Panc1 (cell line): Measurements from ENCODE around the gene PIBF1.

Source experiments
- CTCF ChIP-seq: fragments of 450-650 bp; IDR thresholded peaks from 2 replicates; pipeline ENCODE4 v1.5.1; 2017; ENCODE audit warnings: mild to moderate bottlenecking
- REST ChIP-seq, 2 experiments: IDR thresholded peaks; 2 replicates each; pipeline ENCODE4 v1.6.1; 2011 to 2012; ENCODE audit warnings: low read depth in 2 of 2, control low read depth in 1 of 2, low read length in 1 of 2, mild to moderate bottlenecking in 1 of 2, moderate library complexity in 1 of 2; ENCODE audit not compliant: insufficient read depth in 1 of 2

GRCh38 chr13:73018336-73018735, 236.4 kb downstream of the PIBF1 start:
- TF ChIP-seq CTCF (no peak), REST (IDR thresholded peaks at IDR 0.05; ENCODE audit: insufficient read depth in 1 of 2, low read depth in 2 of 2, low read length in 1 of 2) (no peak)
